Measurements from ENCODE around the gene SDHB. TPM values are rescaled to one million over a fixed set of nuclear protein-coding genes. Genes with fewer than 3 reads are reported as not detected.

The SDHB gene
- total RNA-seq, 1 experiment from 2014 or later, result 336 TPM

Other genes with a start within 250 kb of the SDHB start
- gene RNU1-2, start 158.1 kb downstream of the SDHB start, total RNA-seq (2014; rRNA removed), result under 0.01 TPM in 2 replicates
- 24.6 and 51.6 TPM in 2 replicates for gene CROCC, start 132.1 kb downstream of the SDHB start, total RNA-seq (2014; rRNA removed)
- gene MFAP2, start 73.4 kb downstream of the SDHB start, total RNA-seq (2014; rRNA removed), result 1.8 and 3.1 TPM in 2 replicates
- gene ATP13A2, start 42.1 kb downstream of the SDHB start, total RNA-seq (2014; rRNA removed), result 48.4 and 51.9 TPM in 2 replicates
- 2.4 and 3.2 TPM in 2 replicates for gene PADI2, start 65.4 kb upstream of the SDHB start, total RNA-seq (2014; rRNA removed)
- 0.35 and 0.73 TPM in 2 replicates for gene PADI1, start 151.1 kb upstream of the SDHB start, total RNA-seq (2014; rRNA removed)
- gene PADI3, start 195.1 kb upstream of the SDHB start, total RNA-seq (2014; rRNA removed), result 0.26 TPM in 1 of 2 replicates, not detected in the other